Activated CD8-positive, alpha-beta T cell treated with anti-CD3 and anti-CD28 coated beads for 36 hours (primary cell): ENCODE data around the gene BLM. TPM values are rescaled to one million over a fixed set of nuclear protein-coding genes. Genes with fewer than 3 reads are reported as not detected.
"Not testable (repeated sequence)": the region's sequence is repeated elsewhere in the genome, so short reads cannot be mapped to it uniquely, and the experiment has no call there.

Experiments used
- ATAC-seq: fragments of 200-7000 bp; cut with Tn5 transposase; one replicate; pipeline ENCODE4 v1.10.0; 2021; ENCODE audit warnings: mild to moderate bottlenecking, moderate library complexity
- CTCF ChIA-PET: fragments of 350-600 bp; sonication (Branson Sonifier 250); formaldehyde crosslinking; loops from one replicate; lab custom pipeline; 2021; ENCODE audit warnings: antibody characterized with exemption; lab: Charles Lee
- POLR2A ChIA-PET: fragments of 350-600 bp; sonication (Branson Sonifier 250); formaldehyde crosslinking; loops from one replicate; lab custom pipeline; 2021; ENCODE audit warnings: antibody characterized with exemption; lab: Charles Lee
- DNase-seq: peaks from one replicate; pipeline ENCODE4 v3.0.0-alpha.2; 2020
- H3K27ac Mint-ChIP-seq: one replicate; pipeline ENCODE4 v1.8.0; 2021; ENCODE audit warnings: mild to moderate bottlenecking, mixed read lengths
- H3K27me3 Mint-ChIP-seq: one replicate; pipeline ENCODE4 v1.8.0; 2021; ENCODE audit warnings: mixed read lengths
- H3K36me3 Mint-ChIP-seq: one replicate; pipeline ENCODE4 v1.8.0; 2021; ENCODE audit warnings: low read depth, mixed read lengths
- H3K4me1 Mint-ChIP-seq: one replicate; pipeline ENCODE4 v1.8.0; 2021; ENCODE audit warnings: low read depth, mixed read lengths
- H3K4me3 Mint-ChIP-seq: one replicate; pipeline ENCODE4 v1.8.0; 2021; ENCODE audit warnings: mild to moderate bottlenecking, moderate library complexity, mixed read lengths
- H3K9me3 Mint-ChIP-seq: one replicate; pipeline ENCODE4 v1.8.0; 2021; ENCODE audit warnings: mixed read lengths
- CTCF ChIP-seq: fragments of 200-600 bp; IDR thresholded peaks from one replicate; pipeline ENCODE4 v1.8.0; 2022; ENCODE audit warnings: antibody characterized with exemption, mild to moderate bottlenecking
- intact Hi-C: fragments of 100-400 bp; cut with micrococcal nuclease; formaldehyde crosslinking; loops from one replicate; pipeline ENCODE4 v1.10.0; 2022
- total RNA-seq, 2 experiments: library from RNA; stranded (reverse); gene quantifications; one replicate each; pipeline ENCODE4 v1.2.3, GENCODE V29; 2021

BLM gene
- total RNA-seq, 2 experiments from 2014 or later = 45.2 to 53.6 TPM

GRCh38 chr15:90826206-90826885 is 109.2 kb downstream of the BLM start:
- H3K9me3 Mint-ChIP-seq, ATAC-seq, H3K27ac Mint-ChIP-seq, H3K36me3 Mint-ChIP-seq, H3K27me3 Mint-ChIP-seq, intact Hi-C loops, H3K4me3 Mint-ChIP-seq: not testable (repeated sequence)
- peak; percentile 34 for DNase-seq
- POLR2A ChIA-PET = interaction anchor here (0.7 to 1.5 kb wide), 4 partner anchors 11 to 68 kb away, joined by 3 to 6 read pairs (median 4); no protein-coding TSS in a partner anchor
- peaks cover 26% of the 10 kb centered on the region for H3K4me1 Mint-ChIP-seq
- CTCF ChIA-PET = interaction anchor here (0.9 to 3.1 kb wide), 3 partner anchors 11 to 59 kb away, joined by 3 to 20 read pairs (median 4); no protein-coding TSS in a partner anchor

GRCh38 chr15:90826886-90827435 is 109.8 kb downstream of the BLM start:
- POLR2A ChIA-PET = interaction anchor here (0.9 to 1.5 kb wide), 4 partner anchors 12 to 59 kb away, joined by 3 to 6 read pairs (median 4); no protein-coding TSS in a partner anchor
- no peak overlapping the region for H3K27ac Mint-ChIP-seq
- H3K4me1 Mint-ChIP-seq = peaks cover 23% of the 10 kb centered on the region

GRCh38 chr15:90828111-90828510 is 111.0 kb downstream of the BLM start:
- Mint-ChIP-seq H3K36me3 (no peaks in the 10 kb centered on the region), H3K4me3 (no peak overlapping the region), H3K4me1 (peaks cover 23% of the 10 kb centered on the region), H3K27ac (no peak overlapping the region), H3K27me3 (no peaks in the 10 kb centered on the region), H3K9me3 (no peaks in the 10 kb centered on the region)
- CTCF ChIA-PET = interaction anchor here (0.6 to 3.1 kb wide), 3 partner anchors 58 to 224 kb away, joined by 3 to 20 read pairs (median 3); no protein-coding TSS in a partner anchor
- TF ChIP-seq CTCF = no peak
- DNase-seq = no peak
- ATAC-seq = no peak
- POLR2A ChIA-PET = interaction anchor here (1.1 to 1.2 kb wide), 2 partner anchors 10 to 31 kb away, joined by 3 to 4 read pairs; no protein-coding TSS in a partner anchor
- intact Hi-C loops = no loop called here

More at GRCh38 chr15:90826886-90827435, 109.8 kb downstream of the BLM start:
- Mint-ChIP-seq H3K9me3 (no peaks in the 10 kb centered on the region), H3K36me3 (no peaks in the 10 kb centered on the region), H3K27me3 (no peaks in the 10 kb centered on the region), H3K4me3 (no peak overlapping the region)
- no peak for TF ChIP-seq CTCF
- CTCF ChIA-PET = interaction anchor here (1.7 to 3.1 kb wide), 2 partner anchors 29 to 59 kb away, joined by 4 to 20 read pairs; no protein-coding TSS in a partner anchor
- intact Hi-C loops = no loop called here
- no peak for DNase-seq
- no peak for ATAC-seq

GRCh38 chr15:90829126-90829525 is 112.0 kb downstream of the BLM start:
- H3K4me1 Mint-ChIP-seq = peaks cover 27% of the 10 kb centered on the region
- H3K9me3 Mint-ChIP-seq = no peaks in the 10 kb centered on the region

More at GRCh38 chr15:90829126-90829525, 112.0 kb downstream of the BLM start:
- Mint-ChIP-seq H3K27ac (peak overlapping the region; percentile 88), H3K4me3 (no peak overlapping the region), H3K27me3 (no peaks in the 10 kb centered on the region), H3K36me3 (no peaks in the 10 kb centered on the region)
- ChIA-PET CTCF (interaction anchor here (1.0 to 1.4 kb wide), 3 partner anchors 14 to 103 kb away, joined by 3 to 6 read pairs (median 4); partner anchors contain the start of gene HDDC3), POLR2A (interaction anchor here (1.1 to 2.8 kb wide), 7 partner anchors 9 to 56 kb away, joined by 3 to 13 read pairs (median 5); no protein-coding TSS in a partner anchor)
- ATAC-seq (no peak), DNase-seq (no peak)
- intact Hi-C loops = no loop called here
- TF ChIP-seq CTCF = no peak
